ENCODE results near the gene ADCY4. TPM values are rescaled to one million over a fixed set of nuclear protein-coding genes. Genes with fewer than 3 reads are reported as not detected.

The ADCY4 gene
- total RNA-seq, 1 experiment from 2014 or later: 0.17 TPM

GRCh38 chr14:24321212-24321975 is 13.5 kb downstream of the ADCY4 start:
- no peak for DNase-seq
- no peak overlapping the region for H3K4me3 ChIP-seq (ENCODE audit: insufficient read depth, low read depth, low read length)
- H3K36me3 ChIP-seq (replicated peaks; ENCODE audit: control insufficient read depth, insufficient read depth, low read length): no peaks in the 10 kb centered on the region
- peaks cover 25% of the 10 kb centered on the region for H3K27me3 ChIP-seq (ENCODE audit: control insufficient read depth, insufficient read depth, low read length)

DNA sequence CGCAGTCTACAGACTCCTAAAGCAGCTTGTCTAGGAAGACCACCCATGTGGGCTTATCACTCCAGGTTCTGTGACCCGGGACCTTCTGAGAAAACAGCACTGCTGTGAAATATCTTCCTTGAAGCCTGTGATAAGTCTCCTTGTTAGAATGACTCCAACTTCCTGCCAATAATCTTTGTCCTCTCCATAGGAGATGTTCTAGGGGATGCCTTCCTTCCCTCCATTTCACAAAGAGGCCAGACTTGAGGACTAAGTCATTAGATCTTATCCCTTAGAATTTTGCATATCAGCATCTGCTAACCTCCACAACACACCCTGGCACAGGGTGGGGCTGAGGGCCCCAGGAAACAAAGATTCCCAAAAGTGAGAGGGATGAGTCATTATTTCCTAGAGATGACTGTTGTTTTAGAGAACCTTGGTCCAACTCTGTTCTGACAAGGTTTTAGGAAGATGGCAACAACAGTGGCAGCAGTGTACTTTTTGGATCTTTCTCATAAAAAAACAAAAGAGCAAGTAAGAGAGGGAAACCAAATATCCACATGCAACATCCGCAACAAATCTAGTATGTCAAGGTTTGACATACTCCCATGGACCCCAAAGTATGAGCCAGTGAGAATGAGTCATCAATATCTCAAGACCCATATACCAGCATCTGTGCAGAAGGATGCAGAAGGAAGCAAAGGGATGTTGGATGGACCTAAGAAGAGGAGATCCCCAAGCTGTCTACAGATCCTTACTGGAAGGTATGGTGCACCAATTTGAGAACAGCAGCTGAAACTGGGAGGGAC is 17.5 kb downstream of the ADCY4 start:
- H3K27me3 ChIP-seq (ENCODE audit: control insufficient read depth, insufficient read depth, low read length): peaks cover 18% of the 10 kb centered on the region
- no peaks in the 10 kb centered on the region for H3K36me3 ChIP-seq (replicated peaks; ENCODE audit: control insufficient read depth, insufficient read depth, low read length)
- no peak overlapping the region for H3K4me3 ChIP-seq (ENCODE audit: insufficient read depth, low read depth, low read length)
- no peak for DNase-seq

DNA sequence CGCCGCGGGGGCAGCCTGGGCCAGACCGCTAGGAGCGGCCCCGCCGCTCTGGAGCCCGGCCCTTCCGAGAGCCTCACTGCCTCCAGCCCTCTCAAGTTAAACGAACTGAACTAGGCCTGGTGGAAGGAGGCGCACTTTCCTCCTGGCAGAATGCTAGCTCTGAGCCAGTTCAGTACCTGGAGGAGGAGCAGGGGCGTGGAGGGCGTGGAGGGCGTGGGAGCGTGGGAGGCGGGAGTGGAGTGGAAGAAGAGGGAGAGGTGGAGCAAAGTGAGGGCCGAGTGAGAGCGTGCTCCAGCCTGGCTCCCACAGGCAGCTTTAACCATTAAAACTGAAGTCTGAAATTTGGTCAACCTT is 18.3 kb downstream of the ADCY4 start:
- no peak for DNase-seq
- H3K4me3 ChIP-seq (ENCODE audit: insufficient read depth, low read depth, low read length): no peak overlapping the region
- H3K27me3 ChIP-seq (ENCODE audit: control insufficient read depth, insufficient read depth, low read length): peaks cover 18% of the 10 kb centered on the region
- no peaks in the 10 kb centered on the region for H3K36me3 ChIP-seq (replicated peaks; ENCODE audit: control insufficient read depth, insufficient read depth, low read length)

DNA sequence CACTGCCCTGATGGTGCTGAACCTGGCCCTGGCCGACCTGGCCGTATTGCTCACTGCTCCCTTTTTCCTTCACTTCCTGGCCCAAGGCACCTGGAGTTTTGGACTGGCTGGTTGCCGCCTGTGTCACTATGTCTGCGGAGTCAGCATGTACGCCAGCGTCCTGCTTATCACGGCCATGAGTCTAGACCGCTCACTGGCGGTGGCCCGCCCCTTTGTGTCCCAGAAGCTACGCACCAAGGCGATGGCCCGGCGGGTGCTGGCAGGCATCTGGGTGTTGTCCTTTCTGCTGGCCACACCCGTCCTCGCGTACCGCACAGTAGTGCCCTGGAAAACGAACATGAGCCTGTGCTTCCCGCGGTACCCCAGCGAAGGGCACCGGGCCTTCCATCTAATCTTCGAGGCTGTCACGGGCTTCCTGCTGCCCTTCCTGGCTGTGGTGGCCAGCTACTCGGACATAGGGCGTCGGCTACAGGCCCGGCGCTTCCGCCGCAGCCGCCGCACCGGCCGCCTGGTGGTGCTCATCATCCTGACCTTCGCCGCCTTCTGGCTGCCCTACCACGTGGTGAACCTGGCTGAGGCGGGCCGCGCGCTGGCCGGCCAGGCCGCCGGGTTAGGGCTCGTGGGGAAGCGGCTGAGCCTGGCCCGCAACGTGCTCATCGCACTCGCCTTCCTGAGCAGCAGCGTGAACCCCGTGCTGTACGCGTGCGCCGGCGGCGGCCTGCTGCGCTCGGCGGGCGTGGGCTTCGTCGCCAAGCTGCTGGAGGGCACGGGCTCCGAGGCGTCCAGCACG is 18.9 kb downstream of the ADCY4 start:
- no peaks in the 10 kb centered on the region for H3K36me3 ChIP-seq (replicated peaks; ENCODE audit: control insufficient read depth, insufficient read depth, low read length)
- DNase-seq: peak; percentile 91
- no peak overlapping the region for H3K4me3 ChIP-seq (ENCODE audit: insufficient read depth, low read depth, low read length)
- H3K27me3 ChIP-seq (ENCODE audit: control insufficient read depth, insufficient read depth, low read length): peaks cover 18% of the 10 kb centered on the region

DNA sequence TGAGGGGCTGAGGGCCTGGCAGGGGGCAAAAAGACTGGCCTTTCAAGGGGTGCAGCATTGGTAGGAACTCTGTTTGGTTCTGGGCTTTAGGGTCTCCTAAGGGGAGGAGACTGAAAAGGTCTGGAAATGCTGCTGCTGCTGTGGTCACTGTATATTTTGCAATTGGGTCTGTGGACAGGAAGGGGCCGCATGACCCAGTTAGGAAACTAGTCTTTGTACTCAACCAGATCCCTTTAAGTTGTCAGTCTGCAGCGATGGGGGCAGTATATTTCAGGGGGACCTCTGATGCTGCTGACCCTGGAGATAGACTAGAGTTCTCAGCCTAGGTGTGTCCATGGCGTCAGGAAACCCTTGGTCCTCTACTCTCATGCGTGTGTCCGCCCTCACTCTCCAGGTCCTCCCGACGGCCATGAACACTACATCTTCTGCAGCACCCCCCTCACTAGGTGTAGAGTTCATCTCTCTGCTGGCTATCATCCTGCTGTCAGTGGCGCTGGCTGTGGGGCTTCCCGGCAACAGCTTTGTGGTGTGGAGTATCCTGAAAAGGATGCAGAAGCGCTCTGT is 19.5 kb downstream of the ADCY4 start:
- H3K4me3 ChIP-seq (ENCODE audit: insufficient read depth, low read depth, low read length): no peak overlapping the region
- no peak for DNase-seq
- no peaks in the 10 kb centered on the region for H3K36me3 ChIP-seq (replicated peaks; ENCODE audit: control insufficient read depth, insufficient read depth, low read length)
- H3K27me3 ChIP-seq (ENCODE audit: control insufficient read depth, insufficient read depth, low read length): peaks cover 18% of the 10 kb centered on the region

DNA sequence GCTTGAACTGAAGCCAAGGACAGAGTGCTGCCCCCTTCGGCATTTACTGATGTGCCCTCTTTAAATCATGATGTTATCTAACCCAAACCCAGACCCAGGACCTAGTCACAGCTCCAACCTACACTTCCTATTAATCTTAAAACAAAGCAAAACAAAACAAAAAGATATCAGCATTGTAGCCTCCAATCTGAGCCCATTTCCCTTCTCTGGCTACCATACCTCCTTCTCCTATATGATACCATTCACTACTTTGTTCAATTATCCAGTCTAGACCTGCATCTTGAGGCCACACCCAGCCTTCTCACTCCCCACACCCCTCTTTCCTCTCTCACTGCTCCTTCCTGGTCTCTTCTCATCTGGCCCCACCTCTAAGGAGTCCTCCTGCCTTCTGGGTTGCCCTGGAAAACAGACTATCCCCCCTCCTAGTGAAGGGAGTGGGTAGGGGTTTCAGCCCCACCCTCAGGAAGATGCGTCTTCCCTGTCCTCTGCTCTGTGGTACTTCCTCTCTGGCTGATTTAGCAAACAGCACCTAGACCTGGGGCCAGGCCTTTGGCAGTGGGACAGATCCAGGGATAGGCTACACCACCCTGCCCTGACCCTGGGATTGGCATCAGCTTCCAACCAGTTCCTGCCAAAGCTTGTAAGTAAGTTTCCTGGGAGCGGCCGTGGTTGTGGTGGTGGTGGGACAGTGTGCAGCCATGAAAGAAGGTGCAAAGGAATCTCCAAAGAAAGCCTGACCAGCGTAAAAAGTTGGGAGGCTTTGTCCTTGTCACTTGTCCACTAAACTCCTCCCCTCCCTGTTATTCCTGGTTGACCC is 20.3 kb downstream of the ADCY4 start:
- H3K36me3 ChIP-seq (replicated peaks; ENCODE audit: control insufficient read depth, insufficient read depth, low read length): 0 out of 2 replicates have a peak, but pooled peaks cover 1% of the 10 kb centered on the region
- no peak overlapping the region for H3K4me3 ChIP-seq (ENCODE audit: insufficient read depth, low read depth, low read length)
- peaks cover 15% of the 10 kb centered on the region for H3K27me3 ChIP-seq (ENCODE audit: control insufficient read depth, insufficient read depth, low read length)
- no peak for DNase-seq

GRCh38 chr14:24313913-24314312 is 21.0 kb downstream of the ADCY4 start:
- Histone ChIP-seq H3K4me3 (ENCODE audit: insufficient read depth, low read depth, low read length) (no peak overlapping the region), H3K36me3 (replicated peaks; ENCODE audit: control insufficient read depth, insufficient read depth, low read length) (0 out of 2 replicates have a peak, but pooled peaks cover 1% of the 10 kb centered on the region), H3K27me3 (ENCODE audit: control insufficient read depth, insufficient read depth, low read length) (peaks cover 10% of the 10 kb centered on the region)
- no peak for DNase-seq

DNA sequence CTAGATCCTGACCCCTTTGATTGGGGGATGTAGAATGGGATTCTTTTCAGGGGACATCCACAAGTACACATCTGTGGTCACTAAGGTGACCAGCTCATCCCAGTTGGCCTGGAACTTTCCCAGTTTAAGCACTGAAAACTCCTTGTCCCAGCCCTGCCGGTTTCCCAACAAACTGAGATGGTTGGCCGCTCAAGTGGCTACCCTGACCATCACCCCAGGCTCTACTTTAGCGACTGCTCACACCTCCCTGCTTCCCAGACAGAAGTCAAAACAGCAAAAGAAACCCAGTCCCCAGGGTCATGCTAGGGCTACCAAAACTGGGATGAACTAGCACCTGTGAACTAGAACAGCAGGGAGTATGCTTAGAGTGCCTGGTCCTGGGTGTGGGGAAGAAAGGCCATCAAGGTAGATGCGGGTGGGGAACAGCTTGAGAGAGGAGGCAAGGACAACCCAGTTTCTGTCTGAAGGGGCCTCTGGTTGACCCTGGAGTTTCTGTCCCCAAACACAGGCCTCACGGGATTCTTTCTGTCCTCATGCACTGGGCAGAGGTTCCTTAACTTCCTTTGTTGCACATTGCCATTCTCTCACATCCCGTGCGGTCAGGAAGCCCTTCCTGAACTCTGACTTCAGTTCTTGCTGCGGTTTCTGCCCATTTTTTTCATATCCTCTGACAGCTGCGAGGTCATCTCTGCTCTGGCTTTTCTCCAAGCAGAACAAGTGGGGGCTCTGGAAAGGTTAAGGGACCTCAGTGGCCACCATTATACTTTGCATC is 21.9 kb downstream of the ADCY4 start:
- H3K4me3 ChIP-seq (ENCODE audit: insufficient read depth, low read depth, low read length): no peak overlapping the region

GRCh38 chr14:24311837-24312615 is 22.8 kb downstream of the ADCY4 start:
- Histone ChIP-seq H3K4me3 (ENCODE audit: insufficient read depth, low read depth, low read length) (no peak overlapping the region), H3K36me3 (replicated peaks; ENCODE audit: control insufficient read depth, insufficient read depth, low read length) (peaks cover 5% of the 10 kb centered on the region), H3K27me3 (ENCODE audit: control insufficient read depth, insufficient read depth, low read length) (peaks cover 3% of the 10 kb centered on the region)
- no peak for DNase-seq

More for the DNA sequence above, 21.9 kb downstream of the ADCY4 start:
- Histone ChIP-seq H3K27me3 (ENCODE audit: control insufficient read depth, insufficient read depth, low read length) (peaks cover 4% of the 10 kb centered on the region), H3K36me3 (replicated peaks; ENCODE audit: control insufficient read depth, insufficient read depth, low read length) (peaks cover 5% of the 10 kb centered on the region)
- DNase-seq: no peak

GRCh38 chr14:24310646-24311604 is 23.9 kb downstream of the ADCY4 start, which contains the start of gene LTB4R:
TSS of gene LTB4R (plus strand) at chr14:24311502. CDS start at chr14:24315652, 4,150 bp downstream.
- H3K36me3 ChIP-seq (replicated peaks; ENCODE audit: control insufficient read depth, insufficient read depth, low read length): peaks cover 13% of the 10 kb centered on the region
- no peak for DNase-seq
- no peaks in the 10 kb centered on the region for H3K27me3 ChIP-seq (ENCODE audit: control insufficient read depth, insufficient read depth, low read length)
- no peak within 1 kb of the TSS for H3K4me3 ChIP-seq (ENCODE audit: insufficient read depth, low read depth, low read length)

- no peak for DNase-seq
- no peak overlapping the region for H3K4me3 ChIP-seq (ENCODE audit: insufficient read depth, low read depth, low read length)
- peaks cover 18% of the 10 kb centered on the region for H3K36me3 ChIP-seq (replicated peaks; ENCODE audit: control insufficient read depth, insufficient read depth, low read length)
- no peaks in the 10 kb centered on the region for H3K27me3 ChIP-seq (ENCODE audit: control insufficient read depth, insufficient read depth, low read length)
Measured at GRCh38 chr14:24310265-24310645, 24.6 kb downstream of the ADCY4 start.
